ENCODE results near the gene SOS2.

DNA sequence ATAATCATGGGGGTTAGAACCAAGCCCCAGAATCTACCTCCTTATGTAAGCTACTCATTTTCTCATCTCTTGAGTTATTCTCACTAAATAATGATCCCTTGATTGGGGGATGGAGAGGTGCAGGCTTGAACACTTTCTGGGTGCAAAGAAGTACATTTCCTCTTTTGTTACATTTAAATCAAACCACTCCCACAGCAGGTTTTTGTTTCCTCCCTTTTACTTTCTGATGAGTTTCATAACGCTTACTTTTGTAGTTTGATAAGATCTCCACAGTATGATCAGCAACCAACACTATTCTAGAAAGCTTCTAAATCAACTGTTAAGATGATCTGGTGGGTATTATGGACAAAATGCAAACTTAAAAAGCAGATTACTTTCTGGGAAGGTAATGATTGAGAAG lies 135.5 kb downstream of the SOS2 start:
- TF ChIP-seq, protein P1, sequence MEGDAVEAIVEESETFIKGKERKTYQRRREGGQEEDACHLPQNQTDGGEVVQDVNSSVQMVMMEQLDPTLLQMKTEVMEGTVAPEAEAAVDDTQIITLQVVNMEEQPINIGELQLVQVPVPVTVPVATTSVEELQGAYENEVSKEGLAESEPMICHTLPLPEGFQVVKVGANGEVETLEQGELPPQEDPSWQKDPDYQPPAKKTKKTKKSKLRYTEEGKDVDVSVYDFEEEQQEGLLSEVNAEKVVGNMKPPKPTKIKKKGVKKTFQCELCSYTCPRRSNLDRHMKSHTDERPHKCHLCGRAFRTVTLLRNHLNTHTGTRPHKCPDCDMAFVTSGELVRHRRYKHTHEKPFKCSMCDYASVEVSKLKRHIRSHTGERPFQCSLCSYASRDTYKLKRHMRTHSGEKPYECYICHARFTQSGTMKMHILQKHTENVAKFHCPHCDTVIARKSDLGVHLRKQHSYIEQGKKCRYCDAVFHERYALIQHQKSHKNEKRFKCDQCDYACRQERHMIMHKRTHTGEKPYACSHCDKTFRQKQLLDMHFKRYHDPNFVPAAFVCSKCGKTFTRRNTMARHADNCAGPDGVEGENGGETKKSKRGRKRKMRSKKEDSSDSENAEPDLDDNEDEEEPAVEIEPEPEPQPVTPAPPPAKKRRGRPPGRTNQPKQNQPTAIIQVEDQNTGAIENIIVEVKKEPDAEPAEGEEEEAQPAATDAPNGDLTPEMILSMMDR (conservative IDR thresholded peaks at IDR 0.05; ENCODE audit: low read depth, low read length), result no peak
- TF ChIP-seq EZH2phosphoT487 (IDR thresholded peaks at IDR 0.05; ENCODE audit: borderline replicate concordance, low read length) (no peak), EZH2 (IDR thresholded peaks at IDR 0.05; ENCODE audit: low read length, unreplicated experiment) (no peak)

All from PC-3 (cell line).